Measurements from ENCODE around the gene CTSL. TPM values are rescaled to one million over a fixed set of nuclear protein-coding genes. Genes with fewer than 3 reads are reported as not detected.

Gene CTSL
- total and polyA plus RNA-seq, 2 experiments from 2014 or later: 97.0 to 137 TPM

GRCh38 chr9:87725356-87725899 is 491 bp upstream of the CTSL start:
- Histone ChIP-seq H3K9me3 (ENCODE audit: low read depth) (no peaks in the 10 kb centered on the region), H3K36me3 (peaks cover 12% of the 10 kb centered on the region), H3K4me3 (peak overlapping the region; percentile 42), H3K27me3 (no peaks in the 10 kb centered on the region), H3K4me1 (ENCODE audit: low read depth) (no peaks in the 10 kb centered on the region), H3K27ac (peak overlapping the region; percentile 77)
- no peak for TF ChIP-seq CTCF (IDR thresholded peaks at IDR 0.05; ENCODE audit: low read depth, low read length)
- peak in 1 of 2 donors; percentile 59 for DNase-seq (ENCODE audit: low read depth in 1 of 2, low spot score in 1 of 2)

DNA sequence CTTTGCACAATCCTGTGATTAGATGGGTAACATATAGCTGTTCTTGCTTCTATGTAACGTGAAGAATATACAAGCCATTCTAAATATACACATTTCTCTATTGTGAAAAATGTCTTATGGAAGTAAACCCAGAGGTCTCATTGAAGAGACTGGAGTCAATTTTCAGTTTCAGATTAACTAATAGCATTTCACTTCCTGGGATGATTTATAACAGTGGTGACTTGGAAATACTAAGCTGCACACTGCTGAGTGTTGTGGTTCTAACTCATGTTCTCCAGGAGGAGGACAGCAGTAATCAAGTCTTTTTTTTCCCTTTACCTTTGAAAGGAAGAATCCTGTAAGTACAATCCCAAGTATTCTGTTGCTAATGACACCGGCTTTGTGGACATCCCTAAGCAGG is 3.3 kb downstream of the CTSL start:
- H3K36me3 ChIP-seq: peaks cover 17% of the 10 kb centered on the region
- no peak for DNase-seq (ENCODE audit: low read depth in 1 of 2, low spot score in 1 of 2)
- no peaks in the 10 kb centered on the region for H3K4me1 ChIP-seq (ENCODE audit: low read depth)
- no peak overlapping the region for H3K27ac ChIP-seq
- H3K4me3 ChIP-seq: no peak overlapping the region
- TF ChIP-seq CTCF (IDR thresholded peaks at IDR 0.05; ENCODE audit: low read depth, low read length): no peak
- no peaks in the 10 kb centered on the region for H3K9me3 ChIP-seq (ENCODE audit: low read depth)
- no peaks in the 10 kb centered on the region for H3K27me3 ChIP-seq

- Histone ChIP-seq H3K27me3 (no peaks in the 10 kb centered on the region), H3K4me1 (ENCODE audit: low read depth) (no peaks in the 10 kb centered on the region), H3K27ac (no peak overlapping the region), H3K9me3 (ENCODE audit: low read depth) (no peaks in the 10 kb centered on the region), H3K36me3 (peaks cover 17% of the 10 kb centered on the region), H3K4me3 (no peak overlapping the region)
- TF ChIP-seq CTCF (IDR thresholded peaks at IDR 0.05; ENCODE audit: low read depth, low read length): no peak
- no peak for DNase-seq (ENCODE audit: low read depth in 1 of 2, low spot score in 1 of 2)
These were observed 5.4 kb downstream of the CTSL start for GRCh38 chr9:87731321-87731720.

GRCh38 chr9:87732344-87732743 is 6.4 kb downstream of the CTSL start:
- no peak for DNase-seq (ENCODE audit: low read depth in 1 of 2, low spot score in 1 of 2)
- no peaks in the 10 kb centered on the region for H3K27me3 ChIP-seq
- H3K9me3 ChIP-seq (ENCODE audit: low read depth): no peaks in the 10 kb centered on the region
- H3K4me1 ChIP-seq (ENCODE audit: low read depth): no peaks in the 10 kb centered on the region
- no peak for TF ChIP-seq CTCF (IDR thresholded peaks at IDR 0.05; ENCODE audit: low read depth, low read length)
- H3K36me3 ChIP-seq: peaks cover 17% of the 10 kb centered on the region
- H3K4me3 ChIP-seq: no peak overlapping the region
- H3K27ac ChIP-seq: no peak overlapping the region

DNA sequence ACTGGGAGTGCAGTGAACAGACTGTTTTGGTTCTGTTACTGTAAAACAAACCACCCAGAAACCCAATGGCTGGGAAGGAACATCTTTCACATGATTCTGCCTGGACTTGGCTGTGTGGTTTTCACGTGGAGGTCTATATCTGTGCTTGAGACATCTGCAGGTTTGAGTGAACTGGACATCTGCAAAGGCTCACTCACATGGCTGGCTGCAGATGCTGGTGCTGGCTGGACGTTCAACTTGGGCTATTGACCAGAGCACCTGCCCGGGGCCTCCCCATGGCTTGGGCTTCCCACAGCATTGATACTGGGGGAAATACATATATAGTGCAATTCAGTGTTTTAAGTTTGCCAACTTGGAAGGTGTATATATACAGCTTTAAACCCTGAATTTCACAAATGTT is 6.8 kb downstream of the CTSL start:
- H3K4me3 ChIP-seq: no peak overlapping the region
- H3K36me3 ChIP-seq: peaks cover 17% of the 10 kb centered on the region
- H3K27ac ChIP-seq: no peak overlapping the region
- no peaks in the 10 kb centered on the region for H3K27me3 ChIP-seq
- no peaks in the 10 kb centered on the region for H3K9me3 ChIP-seq (ENCODE audit: low read depth)
- TF ChIP-seq CTCF (IDR thresholded peaks at IDR 0.05; ENCODE audit: low read depth, low read length): no peak
- H3K4me1 ChIP-seq (ENCODE audit: low read depth): no peaks in the 10 kb centered on the region
- DNase-seq (ENCODE audit: low read depth in 1 of 2, low spot score in 1 of 2): no peak

Measured in cardiac muscle cell (in vitro differentiated cells and primary cell).